A172 (cell line): ENCODE measurements around the gene HLTF. TPM values are rescaled to one million over a fixed set of nuclear protein-coding genes. Genes with fewer than 3 reads are reported as not detected.

ENCODE experiments used
- DNase-seq: peaks from one replicate; pipeline ENCODE4 v3.0.0-alpha.2; 2015; ENCODE audit warnings: low spot score
- total RNA-seq: library from RNA; depleted of rRNA; stranded (reverse); fragments of >200 nt; shearing (Covaris generic); gene quantifications from 2 replicates; pipeline ENCODE4 v1.2.3, GENCODE V29; 2014

HLTF gene
- total RNA-seq, 1 experiment from 2014 or later: 94.5 TPM

DNA sequence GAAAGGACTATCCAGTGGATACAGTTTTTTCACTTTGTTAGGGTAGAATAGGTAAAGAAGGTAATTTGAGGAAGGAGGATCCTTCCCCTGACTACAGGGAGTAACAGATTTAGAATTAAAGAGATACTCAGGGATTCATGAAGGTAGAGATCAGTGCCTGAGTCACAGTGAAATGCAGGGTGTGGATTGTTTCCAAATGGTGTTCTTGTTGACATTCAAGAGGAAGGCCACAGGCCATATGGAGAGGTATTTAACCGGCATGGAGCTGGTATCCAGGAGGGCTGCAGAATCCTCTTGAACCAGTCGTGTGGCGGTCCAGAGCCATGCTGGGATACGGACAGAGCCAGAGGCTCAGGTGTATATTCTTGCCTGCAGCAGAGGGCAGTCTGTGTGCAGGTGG lies 66.8 kb downstream of the HLTF start:
- no peak for DNase-seq

DNA sequence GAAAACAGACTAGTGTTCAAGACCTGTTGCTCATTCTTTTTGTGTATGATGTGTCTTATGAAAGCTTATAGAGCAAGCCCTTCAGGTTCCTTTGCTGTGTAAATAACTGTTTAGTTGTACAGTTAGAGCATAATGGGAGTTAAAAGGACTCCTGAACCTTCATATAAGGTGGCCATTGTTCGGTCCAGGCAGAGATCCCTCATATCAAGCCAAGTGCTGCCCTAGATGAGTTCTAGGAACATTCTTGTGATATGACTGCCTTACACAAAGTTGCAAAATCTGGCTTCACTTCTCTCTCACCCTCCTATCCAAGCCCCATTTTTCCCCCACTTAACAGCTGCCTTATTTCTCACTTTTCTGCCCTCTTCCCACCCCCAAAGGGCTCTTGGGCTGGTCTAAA lies 68.1 kb downstream of the HLTF start:
- no peak for DNase-seq

- peak; percentile 93 for DNase-seq
These were observed 69.4 kb downstream of the HLTF start for GRCh38 chr3:149016669-149017541.

DNA sequence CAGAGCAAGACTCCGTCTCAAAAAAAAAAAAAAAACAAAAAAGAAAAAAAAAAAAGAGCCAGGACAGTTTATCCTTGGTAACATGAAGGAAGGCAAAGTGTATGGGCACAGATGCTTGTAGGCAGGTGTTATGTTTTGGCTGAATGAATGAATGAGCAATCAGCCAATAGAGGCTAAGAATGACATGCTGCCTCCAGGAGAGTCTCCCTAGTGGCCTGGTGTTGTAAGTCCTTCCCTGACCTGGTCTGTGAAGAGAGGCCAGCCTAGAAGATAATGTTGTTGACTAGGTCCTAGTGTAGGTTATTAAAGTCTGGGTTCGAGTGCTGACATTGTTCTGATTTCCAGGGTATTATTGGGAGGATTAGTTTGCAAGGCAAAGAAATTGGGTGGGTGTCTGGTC lies 70.1 kb downstream of the HLTF start:
- no peak for DNase-seq

- DNase-seq: no peak
These were observed 70.9 kb downstream of the HLTF start for GRCh38 chr3:149015393-149015792.

DNA sequence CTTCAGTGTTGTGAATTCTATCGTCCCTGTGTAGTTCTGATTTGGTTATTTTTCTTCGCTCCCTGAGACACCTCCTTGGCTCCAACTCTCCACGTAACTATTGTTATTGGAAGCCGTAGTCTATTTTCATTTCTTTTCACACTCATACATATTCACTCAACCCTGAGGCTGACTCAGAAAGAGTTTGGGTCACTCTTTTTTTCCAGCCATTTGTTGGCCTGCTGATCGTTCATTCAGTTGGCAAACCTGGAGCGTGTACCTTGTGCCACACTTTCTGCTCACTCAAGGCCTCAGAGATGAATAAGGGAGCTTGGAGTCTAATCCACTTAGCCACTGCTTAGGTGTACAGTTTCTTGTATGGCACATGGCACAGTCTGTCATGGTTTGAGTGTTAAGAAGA lies 72.6 kb downstream of the HLTF start:
- DNase-seq: no peak

DNA sequence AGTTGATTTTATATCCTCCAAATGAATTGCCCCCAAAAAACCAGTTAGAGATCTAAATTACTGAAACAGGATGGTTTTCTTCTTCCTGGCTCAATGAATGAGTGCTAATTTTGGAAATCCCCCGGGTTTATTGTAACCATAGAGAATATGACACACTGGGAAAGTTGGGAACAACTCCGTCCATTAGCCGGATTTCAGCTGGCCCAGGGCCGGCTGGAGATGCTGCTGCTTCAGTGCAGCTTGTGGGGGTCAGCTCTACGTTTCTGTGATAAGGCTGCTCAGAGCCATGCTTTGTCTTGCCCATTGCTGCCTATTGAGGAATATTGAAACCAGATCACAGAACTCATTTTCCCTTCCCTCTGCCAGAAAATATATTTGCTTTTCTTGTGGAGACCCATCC lies 74.7 kb downstream of the HLTF start:
- DNase-seq: no peak

GRCh38 chr3:149010966-149011365 lies 75.4 kb downstream of the HLTF start:
- no peak for DNase-seq

GRCh38 chr3:149010504-149010951 lies 75.8 kb downstream of the HLTF start:
- DNase-seq: no peak

GRCh38 chr3:149009732-149010131 lies 76.6 kb downstream of the HLTF start:
- no peak for DNase-seq

- DNase-seq: no peak
These were observed 78.6 kb downstream of the HLTF start for GRCh38 chr3:149007567-149008257.

DNA sequence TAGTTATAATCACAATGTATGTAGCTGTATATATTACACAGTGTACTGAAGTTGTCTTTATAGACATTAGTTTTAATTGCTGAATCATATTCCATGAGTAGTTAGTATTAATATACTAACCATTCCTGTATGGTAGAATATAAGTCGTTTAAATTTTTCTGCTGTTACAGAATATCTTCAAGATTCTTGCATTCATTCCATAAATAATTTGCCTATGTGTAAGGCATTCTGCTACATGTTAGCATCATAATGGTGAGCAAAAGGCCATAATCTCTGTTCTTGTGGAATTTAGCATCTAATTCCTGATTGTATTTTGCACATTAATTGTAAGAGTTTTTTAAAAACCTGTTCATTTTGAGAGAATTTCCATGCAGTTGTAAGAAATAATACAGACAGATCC lies 80.9 kb downstream of the HLTF start:
- no peak for DNase-seq

- DNase-seq: no peak
These were observed 81.7 kb downstream of the HLTF start for GRCh38 chr3:149004622-149005021.

GRCh38 chr3:149003653-149004305 lies 82.6 kb downstream of the HLTF start:
- DNase-seq: no peak

DNA sequence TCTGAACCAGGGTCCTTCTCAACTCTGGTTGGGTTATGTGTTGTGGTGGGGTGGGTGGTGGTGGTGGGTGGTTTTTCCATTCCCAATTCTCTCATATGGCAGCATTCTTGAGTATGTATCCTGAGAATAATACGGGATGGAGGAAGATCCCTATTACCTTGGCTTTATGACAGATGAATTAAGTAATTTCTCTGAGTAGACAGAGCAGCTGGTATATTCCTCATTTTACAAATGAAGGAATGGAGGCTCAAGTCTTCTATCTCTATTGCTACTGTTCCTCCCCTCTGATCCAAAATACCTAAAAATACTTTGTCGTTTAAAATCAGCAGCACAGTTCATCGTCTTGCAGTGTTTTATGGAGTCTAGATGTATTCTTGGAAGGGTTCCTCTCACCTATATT lies 84.6 kb downstream of the HLTF start:
- DNase-seq: no peak

- no peak for DNase-seq
These were observed 86.1 kb downstream of the HLTF start for GRCh38 chr3:149000206-149000745.

GRCh38 chr3:148999806-149000205 lies 86.5 kb downstream of the HLTF start:
- DNase-seq: no peak

DNA sequence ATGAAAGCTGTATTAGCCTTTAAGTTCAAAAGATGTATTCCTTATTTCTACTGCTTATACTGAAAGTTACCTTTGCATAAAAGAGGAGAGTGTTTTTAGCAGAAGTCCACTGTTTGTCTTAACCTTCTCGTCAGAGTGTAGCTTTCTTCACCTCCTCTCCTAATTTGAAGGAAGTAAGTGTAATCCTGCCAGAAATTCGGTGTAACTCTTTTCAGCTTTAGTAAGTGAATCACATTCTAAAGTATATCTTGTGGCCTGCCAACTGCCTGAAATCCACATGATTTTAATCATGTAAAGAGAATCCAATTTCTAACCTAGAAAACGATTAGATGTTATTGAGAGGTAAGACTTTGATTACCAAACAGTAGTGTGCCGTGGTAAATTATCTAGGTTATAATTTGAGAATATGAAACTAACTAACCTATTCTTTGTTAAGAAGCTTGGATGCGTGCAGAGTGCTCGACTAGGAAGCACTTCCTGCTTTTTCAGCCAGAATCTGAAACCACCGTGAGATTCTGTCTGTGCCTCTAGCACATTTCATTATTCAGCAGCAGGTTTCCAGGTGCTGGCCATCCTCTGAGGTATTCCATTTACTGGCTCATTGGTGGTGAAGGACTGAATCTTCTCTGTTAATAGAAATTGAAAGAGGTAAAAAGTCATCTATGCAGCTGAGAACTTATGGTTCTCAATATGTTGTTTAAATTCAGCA lies 87.5 kb downstream of the HLTF start:
- DNase-seq: no peak

- no peak for DNase-seq
These were observed 88.0 kb downstream of the HLTF start for GRCh38 chr3:148998297-148998696.

DNA sequence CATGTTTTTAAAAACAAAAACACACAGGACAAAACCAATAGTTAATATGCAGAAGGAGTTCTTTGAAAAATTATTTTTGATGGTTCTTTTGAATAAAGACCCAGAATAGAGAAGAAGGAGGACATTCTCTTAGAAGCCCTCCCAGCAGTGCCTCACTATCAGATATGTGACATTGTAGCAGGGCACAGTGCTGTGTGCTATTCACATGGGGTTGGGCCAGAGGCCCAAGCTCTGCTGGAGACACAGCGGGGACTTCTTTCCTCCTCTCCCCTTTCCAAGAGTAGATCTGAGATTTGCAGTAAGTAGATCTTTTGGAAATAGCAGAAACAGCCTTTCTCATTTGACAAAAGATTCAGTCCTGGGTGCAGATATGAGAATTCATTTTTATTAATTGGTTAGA lies 88.7 kb downstream of the HLTF start:
- no peak for DNase-seq

DNA sequence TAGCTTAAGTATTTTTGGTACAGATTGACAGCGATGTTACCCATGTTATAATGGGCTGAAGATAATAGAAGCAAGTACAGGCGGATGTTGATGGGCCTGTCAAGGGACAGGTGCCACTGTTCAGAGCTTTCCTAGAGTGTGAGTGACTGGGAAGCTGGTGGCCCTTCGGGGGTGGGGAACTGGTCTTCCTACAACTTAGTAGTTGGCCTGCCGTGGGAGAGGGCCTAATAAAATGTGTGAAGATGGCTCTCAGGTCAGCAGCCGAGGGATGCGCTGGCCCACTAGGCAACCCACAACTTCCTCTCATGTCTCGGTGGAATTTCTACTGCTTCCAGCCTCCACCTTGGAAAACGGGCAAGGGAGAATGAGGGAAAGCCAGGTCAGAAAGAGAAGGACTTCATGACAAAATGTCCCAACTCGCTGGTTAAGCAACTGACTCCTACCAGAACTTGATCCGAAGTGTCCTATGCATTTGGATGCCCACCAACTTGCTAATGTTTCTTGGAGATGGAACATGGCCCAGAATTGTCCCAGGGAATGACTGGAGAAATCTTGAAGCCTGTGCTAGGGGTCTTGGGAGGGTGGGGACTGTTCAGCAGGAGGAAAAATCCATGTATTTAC lies 93.6 kb downstream of the HLTF start:
- no peak for DNase-seq
